Mesothelial cell of epicardium (in vitro differentiated cells): ENCODE measurements around the gene GLT6D1. TPM values are rescaled to one million over a fixed set of nuclear protein-coding genes. Genes with fewer than 3 reads are reported as not detected.

Experiments
- DNase-seq, 2 experiments: peaks; one replicate each; pipeline ENCODE4 v3.0.0; 2021; ENCODE audit warnings: low spot score in 2 of 2; ENCODE audit not compliant: unreplicated experiment in 2 of 2
- H3K27ac Mint-ChIP-seq: 2 replicates; pipeline ENCODE4 v1.8.0; 2021; ENCODE audit warnings: mixed read lengths
- H3K27me3 Mint-ChIP-seq: 2 replicates; pipeline ENCODE4 v1.8.0; 2021; ENCODE audit warnings: low read depth, mixed read lengths
- H3K36me3 Mint-ChIP-seq: 2 replicates; pipeline ENCODE4 v1.8.0; 2021; ENCODE audit warnings: mixed read lengths
- H3K4me1 Mint-ChIP-seq: 2 replicates; pipeline ENCODE4 v1.8.0; 2021; ENCODE audit warnings: mixed read lengths
- H3K4me3 Mint-ChIP-seq: 2 replicates; pipeline ENCODE4 v1.8.0; 2021; ENCODE audit warnings: mild to moderate bottlenecking, moderate library complexity, mixed read lengths
- H3K9me3 Mint-ChIP-seq: 2 replicates; pipeline ENCODE4 v1.8.0; 2021; ENCODE audit warnings: mixed read lengths
- total RNA-seq: library from RNA; stranded (reverse); gene quantifications from 3 replicates; pipeline ENCODE4 v1.2.1, GENCODE V29; 2021
- TF ChIP-seq, protein P1 (sequence below): fragments of 200-600 bp; sonication (generic); IDR thresholded peaks from one replicate; pipeline ENCODE4 v1.5.0; 2021; ENCODE audit warnings: antibody characterized with exemption; ENCODE audit not compliant: unreplicated experiment

The GLT6D1 gene
- total RNA-seq, 1 donor from 2014 or later: not detected

DNA sequence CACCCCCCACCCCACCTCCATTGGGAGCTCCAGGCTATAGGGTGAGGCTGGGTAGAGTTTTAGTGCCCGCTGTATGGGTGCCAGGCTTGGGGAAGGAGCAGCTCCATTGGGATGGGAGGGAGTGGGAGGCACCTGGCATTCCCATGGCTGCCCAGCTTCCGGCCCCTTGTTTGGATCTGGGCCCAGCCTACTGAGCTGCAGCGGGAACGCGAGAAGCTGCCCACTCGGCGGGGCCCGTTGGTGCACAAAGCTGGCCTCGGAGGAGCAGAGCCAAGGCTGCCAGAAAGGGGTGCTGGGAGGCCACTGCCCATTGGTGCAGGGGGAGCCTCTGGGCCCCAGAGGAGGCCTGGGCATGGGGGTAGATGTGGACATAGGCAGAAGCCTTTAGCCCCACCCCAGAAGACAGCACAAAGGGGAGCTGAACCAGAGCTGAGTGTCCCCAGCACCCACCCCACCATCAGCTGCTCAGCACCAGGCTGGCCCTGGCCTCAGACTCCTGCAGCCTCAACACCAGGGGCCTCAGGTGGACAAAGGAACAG lies 28.2 kb upstream of the GLT6D1 start:
- Mint-ChIP-seq H3K36me3 (peaks cover 2% of the 10 kb centered on the region), H3K4me3 (no peak overlapping the region)
- TF ChIP-seq, protein P1, sequence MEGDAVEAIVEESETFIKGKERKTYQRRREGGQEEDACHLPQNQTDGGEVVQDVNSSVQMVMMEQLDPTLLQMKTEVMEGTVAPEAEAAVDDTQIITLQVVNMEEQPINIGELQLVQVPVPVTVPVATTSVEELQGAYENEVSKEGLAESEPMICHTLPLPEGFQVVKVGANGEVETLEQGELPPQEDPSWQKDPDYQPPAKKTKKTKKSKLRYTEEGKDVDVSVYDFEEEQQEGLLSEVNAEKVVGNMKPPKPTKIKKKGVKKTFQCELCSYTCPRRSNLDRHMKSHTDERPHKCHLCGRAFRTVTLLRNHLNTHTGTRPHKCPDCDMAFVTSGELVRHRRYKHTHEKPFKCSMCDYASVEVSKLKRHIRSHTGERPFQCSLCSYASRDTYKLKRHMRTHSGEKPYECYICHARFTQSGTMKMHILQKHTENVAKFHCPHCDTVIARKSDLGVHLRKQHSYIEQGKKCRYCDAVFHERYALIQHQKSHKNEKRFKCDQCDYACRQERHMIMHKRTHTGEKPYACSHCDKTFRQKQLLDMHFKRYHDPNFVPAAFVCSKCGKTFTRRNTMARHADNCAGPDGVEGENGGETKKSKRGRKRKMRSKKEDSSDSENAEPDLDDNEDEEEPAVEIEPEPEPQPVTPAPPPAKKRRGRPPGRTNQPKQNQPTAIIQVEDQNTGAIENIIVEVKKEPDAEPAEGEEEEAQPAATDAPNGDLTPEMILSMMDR: no peak

GRCh38 chr9:135666534-135667462 lies 27.5 kb upstream of the GLT6D1 start:
- Mint-ChIP-seq H3K9me3 (peaks cover 9% of the 10 kb centered on the region), H3K27me3 (peaks cover 6% of the 10 kb centered on the region), H3K36me3 (peaks cover 2% of the 10 kb centered on the region), H3K4me1 (peaks cover 26% of the 10 kb centered on the region), H3K27ac (no peak overlapping the region), H3K4me3 (no peak overlapping the region)
- DNase-seq: no peak
- TF ChIP-seq, protein P1: no peak

More for the DNA sequence above, 28.2 kb upstream of the GLT6D1 start:
- H3K4me1 Mint-ChIP-seq: peaks cover 19% of the 10 kb centered on the region
- no peak overlapping the region for H3K27ac Mint-ChIP-seq
- peaks cover 9% of the 10 kb centered on the region for H3K9me3 Mint-ChIP-seq
- H3K27me3 Mint-ChIP-seq: peaks cover 11% of the 10 kb centered on the region
- no peak for DNase-seq

DNA sequence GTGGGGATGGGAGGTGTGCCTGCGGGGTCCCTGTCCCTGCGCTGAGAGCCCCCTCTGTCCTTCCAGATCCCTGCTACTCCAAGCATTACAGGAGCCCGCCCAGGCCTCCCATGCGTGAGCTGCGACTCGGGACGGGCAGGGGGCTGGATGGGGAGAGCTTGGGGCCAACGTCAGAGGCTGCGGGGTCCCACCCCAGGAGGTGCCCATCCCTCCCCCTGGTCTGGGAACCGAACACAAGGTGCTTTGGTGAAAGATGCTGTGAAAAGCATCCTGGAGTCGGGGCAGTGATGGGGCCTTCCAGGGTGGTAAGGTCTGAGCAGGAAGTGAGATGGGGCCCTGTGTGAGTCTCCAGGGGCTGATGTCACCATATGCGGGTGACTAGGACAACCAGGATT lies 26.5 kb upstream of the GLT6D1 start:
- Mint-ChIP-seq H3K36me3 (peaks cover 2% of the 10 kb centered on the region), H3K4me3 (no peak overlapping the region)
- TF ChIP-seq, protein P1: no peak

DNA sequence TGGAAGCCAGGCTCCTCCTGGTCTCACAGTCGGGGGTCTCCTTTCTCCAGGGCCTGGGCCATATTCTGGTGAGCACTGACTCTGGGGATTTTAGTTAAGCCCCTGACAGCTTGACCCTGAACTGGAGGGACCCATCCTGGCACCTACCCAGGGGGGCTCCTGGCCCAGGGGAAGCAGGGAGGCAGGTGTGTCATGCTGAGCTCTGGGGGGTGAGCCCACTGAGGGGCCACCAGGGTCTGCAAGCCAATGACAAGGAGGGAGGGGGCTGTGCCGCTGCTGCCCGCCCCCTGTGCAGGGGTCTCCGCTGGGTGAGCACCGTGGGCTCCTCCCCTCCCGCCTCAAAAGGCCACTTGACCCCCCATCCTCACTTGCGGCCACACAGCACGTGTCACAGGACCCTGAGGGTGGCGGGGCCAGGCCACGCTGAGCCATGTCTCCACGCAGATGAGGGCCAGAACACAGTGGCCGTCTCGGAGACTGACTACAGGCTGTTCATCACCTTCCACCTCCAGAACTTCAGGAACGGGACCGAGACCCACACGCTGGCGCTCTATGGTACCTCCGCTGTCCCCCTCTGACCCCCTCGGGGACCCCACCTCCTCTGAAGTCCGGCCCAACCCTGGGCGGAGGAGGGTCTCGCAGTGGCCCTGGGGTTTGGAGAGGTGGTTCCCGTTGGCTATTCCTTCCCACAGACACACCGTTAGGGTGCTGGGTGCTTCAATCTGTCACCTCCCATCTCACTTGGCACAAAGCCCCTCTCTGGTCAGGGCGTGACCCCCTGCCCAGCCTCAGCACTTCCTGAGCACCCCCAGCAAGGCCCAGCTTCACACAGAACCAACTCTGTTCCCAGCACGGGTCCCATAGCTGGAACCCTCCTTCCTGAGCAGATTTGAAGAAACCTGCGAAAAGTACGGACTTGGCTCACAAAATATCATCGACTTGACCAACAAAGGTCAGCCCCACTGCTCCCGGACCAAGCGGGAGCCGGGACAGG lies 25.8 kb upstream of the GLT6D1 start:
- TF ChIP-seq, protein P1: no peak
- peaks cover 27% of the 10 kb centered on the region for H3K4me1 Mint-ChIP-seq
- peaks cover 6% of the 10 kb centered on the region for H3K27me3 Mint-ChIP-seq
- peaks cover 2% of the 10 kb centered on the region for H3K36me3 Mint-ChIP-seq
- peaks cover 9% of the 10 kb centered on the region for H3K9me3 Mint-ChIP-seq
- H3K4me3 Mint-ChIP-seq: no peak overlapping the region
- no peak for DNase-seq
- H3K27ac Mint-ChIP-seq: no peak overlapping the region

More for the DNA sequence above, 26.5 kb upstream of the GLT6D1 start:
- DNase-seq: no peak
- Mint-ChIP-seq H3K4me1 (peaks cover 27% of the 10 kb centered on the region), H3K9me3 (peaks cover 9% of the 10 kb centered on the region), H3K27me3 (peaks cover 6% of the 10 kb centered on the region), H3K27ac (no peak overlapping the region)

GRCh38 chr9:135664266-135664665 lies 24.9 kb upstream of the GLT6D1 start:
- no peak overlapping the region for H3K27ac Mint-ChIP-seq
- peaks cover 9% of the 10 kb centered on the region for H3K9me3 Mint-ChIP-seq
- TF ChIP-seq, protein P1: no peak
- no peak overlapping the region for H3K4me3 Mint-ChIP-seq
- H3K36me3 Mint-ChIP-seq: peaks cover 2% of the 10 kb centered on the region
- no peak for DNase-seq
- peaks cover 27% of the 10 kb centered on the region for H3K4me1 Mint-ChIP-seq
- peaks cover 6% of the 10 kb centered on the region for H3K27me3 Mint-ChIP-seq
